T1000 (cell line): ENCODE data around the gene ADARB2.

Experiments used
- DNase-seq: peaks from one replicate; lab custom pipeline; 2025; ENCODE audit warnings: mixed read lengths; lab: John Stamatoyannopoulos, UW

ADARB2 gene

GRCh38 chr10:1594372-1595241 lies 142.7 kb downstream of the ADARB2 start:
- no peak for DNase-seq

DNA sequence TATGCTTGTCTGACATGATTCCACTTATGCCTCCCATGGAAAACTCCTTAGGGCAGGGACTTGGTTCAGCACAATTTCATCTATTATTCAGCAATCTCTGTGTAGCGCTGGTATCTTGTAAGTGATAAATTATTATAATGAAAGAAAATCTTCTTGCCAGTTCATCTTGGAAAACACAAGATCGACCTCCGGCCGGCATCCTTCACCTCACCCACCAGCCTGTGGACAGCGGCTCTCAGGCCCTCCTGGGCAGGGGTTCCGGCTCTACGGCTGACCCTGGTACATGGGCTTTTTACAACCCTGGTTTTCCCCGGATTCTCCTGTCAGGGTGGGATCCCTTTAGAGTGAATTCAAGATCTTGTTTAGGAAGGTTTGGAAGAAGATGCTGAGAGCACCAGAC lies 145.6 kb downstream of the ADARB2 start:
- DNase-seq = no peak

- no peak for DNase-seq
These were observed 146.3 kb downstream of the ADARB2 start for GRCh38 chr10:1591045-1591444.

- no peak for DNase-seq
These were observed 148.1 kb downstream of the ADARB2 start for GRCh38 chr10:1589257-1589656.

DNA sequence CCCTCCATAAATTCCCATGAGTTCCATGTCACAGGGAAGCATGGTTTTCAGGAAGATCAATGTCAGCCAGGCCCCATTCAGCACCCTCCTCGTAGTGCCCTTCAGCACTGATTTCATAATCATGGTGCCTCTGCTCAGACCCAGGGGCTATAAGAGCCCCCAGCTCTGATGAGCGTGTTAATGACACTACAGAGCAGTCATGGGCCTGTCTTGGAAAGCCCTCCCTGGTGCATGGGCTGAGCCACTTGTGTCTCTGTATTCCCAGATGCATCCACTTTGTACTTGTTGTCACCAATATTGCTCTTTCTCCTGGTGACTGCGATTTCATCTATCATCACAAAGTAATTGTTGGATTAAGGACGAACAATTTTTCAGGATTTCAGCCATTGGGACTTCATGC lies 154.6 kb downstream of the ADARB2 start:
- no peak for DNase-seq

- DNase-seq = no peak
These were observed 156.1 kb downstream of the ADARB2 start for GRCh38 chr10:1581189-1581588.

- no peak for DNase-seq
These were observed 157.7 kb downstream of the ADARB2 start for GRCh38 chr10:1579671-1580070.

- no peak for DNase-seq
These were observed 158.2 kb downstream of the ADARB2 start for GRCh38 chr10:1579141-1579491.

- DNase-seq = no peak
These were observed 158.8 kb downstream of the ADARB2 start for GRCh38 chr10:1578392-1579140.

- no peak for DNase-seq
These were observed 159.4 kb downstream of the ADARB2 start for GRCh38 chr10:1577945-1578344.

- DNase-seq = no peak
These were observed 160.0 kb downstream of the ADARB2 start for GRCh38 chr10:1577373-1577770.

DNA sequence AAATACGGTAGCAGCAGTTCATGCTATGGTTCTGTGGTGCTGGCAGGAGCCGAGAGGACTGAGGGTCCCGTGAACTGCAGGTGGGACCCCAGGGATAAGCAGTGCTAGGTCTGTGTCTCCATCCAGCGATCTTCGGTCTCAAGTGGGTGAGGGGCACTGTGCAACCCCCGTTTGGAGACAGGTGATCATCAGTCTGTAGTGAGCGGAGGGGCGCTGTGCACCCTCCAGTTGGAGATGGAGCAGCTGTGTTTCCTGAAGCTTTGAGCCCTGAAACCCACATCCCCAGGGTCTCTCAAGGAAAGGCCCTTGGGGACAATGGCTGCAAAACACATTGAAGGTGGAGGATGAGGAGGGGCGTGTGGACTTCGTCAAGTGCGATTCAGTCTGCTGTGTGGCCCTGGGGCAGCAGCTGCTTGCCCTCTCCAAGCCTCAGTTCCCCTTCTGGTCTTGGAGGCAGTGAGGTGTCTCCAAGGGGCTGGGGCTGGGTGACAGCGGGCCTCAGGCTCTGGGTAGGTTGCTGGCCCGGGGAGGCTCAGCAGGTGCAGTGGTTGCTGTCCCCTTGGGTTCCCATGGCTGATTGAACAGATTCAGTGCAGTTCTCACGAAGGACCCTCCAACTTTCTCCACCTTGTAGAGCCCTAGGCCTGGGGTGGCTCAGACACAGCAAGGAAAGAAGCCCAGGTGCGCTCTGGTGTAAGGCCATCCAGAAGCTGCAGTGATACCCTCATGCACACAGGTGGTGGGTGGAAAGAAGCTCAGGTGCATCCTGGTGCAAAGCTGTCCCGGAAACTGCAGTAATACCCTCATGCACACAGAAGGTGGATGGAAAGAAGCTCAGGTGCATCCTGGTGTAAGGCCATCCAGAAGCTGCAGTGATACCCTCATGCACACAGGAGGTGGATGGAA lies 160.6 kb downstream of the ADARB2 start:
- DNase-seq = no peak

GRCh38 chr10:1575481-1576244 lies 161.7 kb downstream of the ADARB2 start:
- no peak for DNase-seq

DNA sequence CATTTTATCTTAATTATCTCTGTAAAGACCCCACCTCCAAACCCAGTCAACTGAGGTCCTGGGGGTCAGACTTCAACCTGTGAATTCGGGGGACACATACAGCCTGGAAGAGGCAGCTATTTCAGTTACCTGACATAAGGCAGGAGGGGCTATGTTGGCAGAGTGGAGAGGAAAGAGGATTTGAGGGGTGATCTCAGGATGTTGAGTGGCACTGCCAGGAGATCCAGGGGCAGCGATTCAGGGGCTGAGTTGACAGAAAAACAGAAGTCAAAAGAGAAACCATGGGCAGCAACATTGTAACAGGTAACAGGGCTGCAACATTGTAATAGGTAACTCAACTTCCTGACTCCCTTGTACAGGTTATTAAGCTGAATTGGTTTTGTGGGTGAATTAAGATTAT lies 162.6 kb downstream of the ADARB2 start:
- no peak for DNase-seq

DNA sequence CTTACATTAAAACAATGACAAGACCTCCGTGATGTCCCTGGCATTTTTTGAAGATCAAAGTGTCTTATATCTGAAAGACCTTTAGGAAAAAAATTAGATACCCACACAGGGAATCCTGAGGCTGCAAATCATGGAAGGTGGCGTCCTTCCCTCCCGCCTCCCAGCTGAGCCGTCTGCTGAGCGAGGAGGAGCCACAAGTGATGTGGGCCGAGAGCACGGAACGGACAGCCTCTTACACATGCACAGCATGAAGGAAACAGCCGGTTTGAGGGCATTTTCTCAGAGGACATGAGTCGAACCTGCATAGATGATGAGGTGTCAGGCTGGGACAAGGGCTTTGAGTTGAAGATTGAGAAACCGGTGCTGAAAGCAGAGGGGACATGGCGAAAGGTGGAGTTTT lies 163.3 kb downstream of the ADARB2 start:
- DNase-seq = no peak

DNA sequence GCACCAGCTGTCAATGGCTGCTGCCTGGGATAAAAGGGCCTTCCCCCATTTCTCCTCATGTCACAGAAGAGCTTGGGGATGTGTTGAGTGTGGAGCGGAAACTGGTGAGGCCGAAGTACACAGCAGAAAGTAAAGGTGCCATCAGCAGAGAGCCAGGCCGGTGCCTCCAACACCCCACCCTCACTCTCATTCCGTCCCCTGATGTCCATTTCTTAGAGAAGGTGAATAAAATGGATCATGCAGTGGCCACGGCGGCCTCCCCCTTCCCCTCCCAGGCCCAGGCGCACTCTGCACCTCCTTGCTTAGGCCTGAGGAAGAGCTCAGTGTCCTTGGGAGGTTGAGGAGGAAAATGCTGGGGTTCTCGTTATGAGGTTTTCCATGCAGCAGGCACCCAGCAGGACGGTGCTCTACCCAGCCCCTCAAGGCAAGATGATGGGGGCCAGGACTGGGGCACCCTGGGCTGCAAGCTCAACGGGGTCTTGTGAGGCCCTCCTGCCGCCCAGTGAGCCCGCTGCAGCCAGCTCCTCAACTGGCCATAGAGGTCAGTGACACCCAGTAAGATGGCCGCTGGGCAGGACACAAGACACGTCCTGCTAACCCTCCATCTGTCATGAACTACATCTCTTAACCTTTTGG lies 163.9 kb downstream of the ADARB2 start:
- DNase-seq = no peak

DNA sequence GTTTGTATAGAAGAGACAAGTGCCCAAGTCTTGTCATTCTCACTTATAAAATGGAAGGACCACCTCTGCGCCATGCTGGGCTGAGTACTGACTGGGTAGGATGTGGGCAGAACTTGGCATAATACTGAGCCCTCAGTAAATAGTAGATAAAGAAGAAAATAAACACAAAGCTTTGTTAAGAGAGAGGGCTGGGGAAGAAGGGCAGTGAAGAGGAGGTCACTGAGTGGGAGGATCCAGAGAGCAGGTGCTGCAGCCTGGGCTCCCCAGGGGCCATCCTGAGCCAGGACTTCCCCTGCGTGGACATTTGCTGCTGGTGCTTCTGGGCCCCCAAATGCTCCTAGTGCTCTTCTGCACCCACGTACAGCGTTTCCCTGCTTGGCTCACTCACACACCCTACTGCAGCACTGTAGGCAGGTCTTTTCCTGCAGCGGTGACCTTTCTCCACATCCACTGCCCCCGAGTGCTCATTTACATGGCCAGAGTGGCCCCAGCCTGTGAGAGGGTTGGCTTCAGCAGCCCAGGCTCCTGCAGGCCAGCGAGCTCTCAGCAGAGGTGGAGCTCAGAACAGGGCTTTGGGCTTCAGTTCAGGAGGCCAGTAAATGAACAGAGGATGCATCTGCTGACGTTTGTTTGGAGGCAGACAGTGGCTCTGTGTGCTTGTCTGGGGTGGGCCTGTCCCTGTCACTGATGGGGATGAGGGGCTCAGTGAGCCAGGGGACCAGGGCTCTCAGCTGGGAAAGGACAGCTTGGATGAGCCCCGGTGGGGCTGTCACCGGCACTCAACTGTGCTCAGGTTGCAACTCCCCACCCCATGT lies 164.6 kb downstream of the ADARB2 start:
- no peak for DNase-seq

- no peak for DNase-seq
These were observed 165.6 kb downstream of the ADARB2 start for GRCh38 chr10:1571587-1572237.

DNA sequence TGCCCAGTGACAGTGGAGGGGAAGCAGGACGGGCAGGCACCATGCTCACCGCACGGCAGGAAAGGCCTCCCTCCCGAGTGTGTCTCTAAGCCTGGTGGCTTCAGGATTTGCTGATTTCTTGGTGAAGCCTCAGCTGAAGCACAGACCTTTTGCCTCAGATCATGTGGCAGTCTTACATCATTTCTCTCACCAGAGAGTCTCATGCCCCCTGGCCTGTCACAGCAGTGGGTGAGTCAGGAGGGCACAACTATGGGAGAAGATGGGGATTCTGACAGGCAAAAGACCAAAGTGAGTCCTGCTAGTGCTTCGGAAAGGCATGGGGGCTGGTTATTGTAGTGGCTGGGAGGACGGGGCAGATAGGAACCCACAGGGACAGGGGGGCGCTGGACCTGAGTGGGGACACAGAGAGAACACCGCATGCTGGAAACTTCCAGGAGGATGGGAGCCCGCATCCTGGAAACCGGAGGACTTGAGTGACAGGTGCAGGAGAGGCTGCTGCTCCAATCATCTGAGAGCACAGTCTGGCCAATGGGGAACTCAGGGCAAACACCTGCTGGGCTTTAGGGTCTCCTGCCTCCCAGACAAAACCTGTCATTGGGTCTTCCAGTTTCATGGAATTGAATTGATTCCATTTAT lies 166.8 kb downstream of the ADARB2 start:
- DNase-seq = no peak
